Hematopoietic multipotent progenitor cell (in vitro differentiated cells): ENCODE measurements around the gene ARPP21. TPM values are rescaled to one million over a fixed set of nuclear protein-coding genes. Genes with fewer than 3 reads are reported as not detected.

Experiments used
- DNase-seq, 3 donors: peaks; one replicate each; pipeline ENCODE4 v3.0.0-alpha.2; 2011 to 2015; ENCODE audit warnings: low read depth in 2 of 3, low spot score in 2 of 3
- total RNA-seq: library from RNA; depleted of rRNA; stranded (reverse); fragments of >200 nt; gene quantifications from one replicate; pipeline ENCODE4 v1.2.3, GENCODE V29; 2012

Gene ARPP21
- total RNA-seq, 1 donor, result 0.54 TPM

DNA sequence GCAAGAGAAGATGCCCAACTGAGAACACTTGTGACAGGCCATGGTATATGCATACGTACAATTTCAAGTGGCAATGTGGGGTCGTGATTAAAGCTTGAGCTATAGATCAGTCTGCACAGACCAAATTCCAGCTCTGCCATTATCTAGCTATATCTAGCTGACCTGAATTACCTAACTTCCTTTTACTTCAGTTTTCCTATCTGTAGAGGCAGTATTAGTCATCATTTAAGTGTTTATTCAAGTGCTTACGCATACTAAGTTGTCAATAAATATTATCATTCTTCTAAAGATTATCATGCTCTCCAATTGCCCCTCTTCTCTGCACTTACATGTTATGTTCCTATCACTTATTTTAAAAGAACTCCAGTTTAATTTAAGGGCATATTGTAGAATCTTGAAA lies 87.9 kb downstream of the ARPP21 start:
- DNase-seq, result no peak

DNA sequence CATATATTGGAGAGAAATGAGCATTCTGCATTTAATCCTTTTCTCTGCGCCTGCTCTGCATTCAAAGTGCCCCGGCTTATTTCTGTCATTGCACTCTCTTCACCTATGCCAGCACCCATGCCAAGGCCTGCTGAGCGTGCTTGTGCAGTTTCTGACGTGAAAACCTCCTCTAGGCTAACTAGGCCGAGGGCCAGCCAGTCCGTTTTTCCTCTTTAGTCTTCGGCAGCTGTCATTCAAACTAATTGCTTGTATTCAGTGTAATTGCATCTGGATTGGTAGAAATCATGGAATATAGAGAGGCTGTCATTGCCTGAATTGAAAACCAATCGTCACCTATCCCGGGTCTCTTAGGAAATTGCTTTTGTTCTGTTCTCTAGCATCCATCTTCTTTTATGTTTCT lies 94.0 kb downstream of the ARPP21 start:
- DNase-seq, result no peak

DNA sequence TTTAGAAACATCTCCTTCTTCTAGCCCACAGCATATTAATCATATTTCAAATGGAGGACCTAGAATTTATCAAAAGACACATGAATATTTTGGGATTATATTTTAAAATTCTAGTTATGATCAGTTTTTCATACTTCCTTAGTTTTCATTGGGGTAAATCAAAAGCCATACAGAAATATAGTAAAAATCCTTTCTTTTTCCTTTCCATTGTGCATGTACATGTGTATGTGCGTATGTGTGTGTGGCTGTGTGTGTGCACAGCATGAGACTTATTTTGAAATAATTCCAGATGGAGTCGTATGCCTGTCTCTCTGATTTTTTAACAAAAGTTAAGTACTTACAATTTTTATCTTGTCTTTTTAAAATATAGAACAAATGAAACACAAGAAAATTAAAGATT lies 94.5 kb downstream of the ARPP21 start:
- DNase-seq, result no peak

DNA sequence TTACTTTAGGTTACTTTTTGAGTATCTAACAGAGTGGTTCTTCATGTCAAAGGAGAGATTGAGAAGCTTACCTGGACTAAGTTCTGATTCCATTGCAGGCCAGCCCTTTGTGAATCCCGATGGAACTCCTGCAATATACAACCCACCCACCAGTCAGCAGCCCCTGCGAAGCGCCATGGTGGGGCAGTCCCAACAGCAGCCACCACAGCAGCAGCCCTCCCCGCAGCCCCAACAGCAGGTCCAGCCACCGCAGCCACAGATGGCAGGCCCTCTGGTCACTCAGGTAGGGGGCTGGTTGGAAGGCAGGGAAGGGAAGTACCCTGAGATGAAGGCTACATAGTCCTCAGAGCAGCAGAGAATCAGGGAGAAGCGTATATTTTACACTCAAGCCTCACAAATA lies 97.8 kb downstream of the ARPP21 start:
- no peak for DNase-seq

DNA sequence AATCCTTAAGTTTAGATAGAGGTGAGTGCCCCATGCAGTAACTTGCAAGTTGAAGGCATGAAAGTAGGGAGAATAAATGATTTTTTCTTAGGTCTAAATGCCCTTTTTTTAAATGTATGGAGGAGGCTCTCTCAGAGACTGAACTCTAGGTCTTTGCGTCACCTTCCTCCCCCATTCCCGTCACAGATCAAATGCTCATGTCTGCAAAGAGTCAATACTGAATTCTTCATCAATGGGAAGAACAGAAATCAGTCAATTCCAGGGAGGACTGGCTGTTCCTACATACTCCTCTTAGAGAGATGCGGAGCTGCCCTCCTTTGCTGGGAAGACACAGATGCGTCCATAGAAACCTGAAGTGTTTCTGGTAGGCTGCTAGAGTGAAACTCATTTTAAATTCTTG lies 98.2 kb downstream of the ARPP21 start:
- no peak for DNase-seq

DNA sequence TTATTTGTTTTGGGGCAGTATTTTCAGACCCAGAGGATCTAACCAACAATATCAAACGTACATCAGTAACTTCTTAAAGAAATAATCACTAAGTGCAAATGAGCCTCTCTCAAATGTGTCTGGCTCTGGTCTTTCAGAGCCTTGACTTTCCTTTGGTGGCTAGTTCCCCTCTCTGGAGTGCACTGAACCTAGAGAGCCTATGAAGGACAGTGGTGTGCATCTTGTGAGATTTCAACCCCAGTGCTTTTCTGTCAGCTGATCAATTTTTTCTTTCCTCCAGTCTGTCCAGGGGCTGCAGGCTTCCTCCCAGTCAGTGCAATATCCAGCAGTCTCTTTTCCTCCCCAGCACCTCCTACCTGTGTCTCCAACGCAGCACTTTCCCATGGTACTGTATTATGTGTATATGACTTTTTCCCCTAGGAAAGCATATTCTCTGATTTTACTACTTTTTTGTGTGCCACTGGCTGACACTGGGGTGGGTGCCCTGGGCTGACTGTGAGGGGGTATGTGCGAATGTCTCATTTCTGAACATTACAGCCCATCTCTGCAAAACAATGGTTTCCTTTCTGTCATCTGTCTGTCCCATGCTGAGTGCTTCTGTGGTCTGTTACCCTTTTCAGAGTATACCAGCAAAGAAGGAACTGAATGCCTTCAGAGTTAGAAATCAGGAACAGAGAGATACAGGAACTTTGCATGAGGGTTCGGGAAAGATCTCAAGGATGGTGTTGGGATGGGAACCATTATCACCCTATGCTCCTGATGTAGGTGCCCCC lies 98.8 kb downstream of the ARPP21 start:
- no peak for DNase-seq

DNA sequence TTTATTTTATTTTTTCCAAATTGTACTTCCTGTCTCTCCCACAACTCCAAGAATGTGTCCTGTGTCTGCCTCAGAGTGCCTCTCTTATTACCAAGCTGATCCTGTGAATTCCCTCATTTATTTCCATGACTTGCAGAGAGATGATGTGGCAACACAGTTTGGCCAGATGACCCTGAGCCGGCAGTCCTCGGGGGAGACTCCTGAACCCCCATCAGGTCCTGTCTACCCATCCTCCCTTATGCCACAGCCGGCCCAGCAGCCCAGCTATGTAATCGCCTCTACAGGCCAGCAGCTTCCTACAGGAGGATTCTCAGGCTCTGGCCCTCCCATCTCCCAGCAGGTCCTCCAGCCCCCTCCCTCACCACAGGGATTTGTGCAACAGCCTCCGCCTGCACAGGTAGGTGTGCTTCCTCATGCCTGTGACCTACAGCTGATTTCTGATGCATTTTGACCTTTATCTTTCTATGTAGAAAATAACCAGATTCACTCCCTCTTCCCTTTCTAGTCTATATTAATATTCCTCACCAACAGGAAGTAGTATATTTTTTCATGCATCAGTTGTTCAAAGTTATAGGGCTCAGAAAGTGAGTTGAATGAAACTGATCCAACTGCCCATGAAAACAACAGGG lies 100.0 kb downstream of the ARPP21 start:
- DNase-seq, result no peak

DNA sequence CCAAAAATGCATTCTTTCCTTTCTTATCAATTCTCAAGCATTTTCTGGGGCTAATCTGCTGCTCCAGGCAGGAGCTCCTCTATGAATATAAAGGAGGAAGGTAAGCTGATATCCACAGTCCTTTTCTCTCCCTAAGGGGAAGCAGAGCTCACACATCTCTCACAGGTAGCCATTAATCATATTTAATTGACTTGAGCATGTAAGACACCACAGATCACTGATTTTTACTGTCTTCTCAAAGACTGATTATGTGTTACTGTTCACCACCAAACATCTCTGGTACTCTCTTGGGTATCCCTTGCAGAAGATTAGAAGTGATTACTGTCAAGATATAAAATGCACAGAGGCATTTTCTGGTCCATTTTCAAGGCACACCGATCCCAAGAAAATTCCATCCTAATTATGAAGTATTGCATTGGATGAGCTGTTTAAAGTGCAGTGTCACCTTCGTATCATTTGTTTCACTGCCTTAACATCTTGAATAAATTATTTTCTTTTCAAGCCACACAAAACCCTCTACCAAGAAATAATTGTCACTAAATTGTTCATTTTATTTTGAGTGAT lies 100.7 kb downstream of the ARPP21 start:
- DNase-seq, result no peak

DNA sequence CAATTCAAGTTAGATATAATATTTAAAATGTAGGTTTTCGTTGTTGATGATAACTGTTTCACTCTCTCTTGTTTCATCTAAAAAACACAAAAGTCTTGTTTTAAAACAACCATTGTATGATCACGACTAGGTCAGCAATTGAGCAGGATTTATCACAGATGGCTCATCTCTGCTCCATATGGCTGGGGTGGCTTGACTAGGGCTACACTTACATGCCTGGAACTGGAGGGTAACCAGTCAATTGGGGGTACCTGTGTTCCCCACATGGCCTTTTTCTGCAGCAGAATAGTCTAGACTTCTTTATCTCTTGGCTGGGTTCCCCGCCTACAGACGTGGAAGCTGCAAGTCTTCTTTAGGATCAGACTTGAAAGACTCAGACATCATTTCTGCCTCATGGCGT lies 103.9 kb downstream of the ARPP21 start:
- DNase-seq, result no peak

DNA sequence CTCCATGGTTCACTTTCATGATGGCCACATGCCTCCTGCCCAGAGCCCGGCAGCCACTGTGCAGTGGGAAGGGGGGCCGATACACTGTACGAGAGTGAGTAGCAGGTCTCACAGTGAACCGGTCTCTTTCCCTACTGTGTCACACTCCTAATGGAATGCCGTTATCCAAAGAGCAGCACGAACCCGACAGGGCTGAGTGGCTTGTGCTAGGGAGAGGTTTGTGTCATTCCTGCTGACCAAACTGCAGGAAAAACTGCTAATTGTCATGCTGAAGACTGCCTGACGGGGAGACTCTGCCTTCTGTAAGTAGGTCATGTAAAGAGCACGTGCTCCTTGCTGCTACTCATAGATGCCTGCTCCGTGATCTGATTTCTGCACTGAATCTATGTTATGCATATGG lies 105.1 kb downstream of the ARPP21 start:
- no peak for DNase-seq

DNA sequence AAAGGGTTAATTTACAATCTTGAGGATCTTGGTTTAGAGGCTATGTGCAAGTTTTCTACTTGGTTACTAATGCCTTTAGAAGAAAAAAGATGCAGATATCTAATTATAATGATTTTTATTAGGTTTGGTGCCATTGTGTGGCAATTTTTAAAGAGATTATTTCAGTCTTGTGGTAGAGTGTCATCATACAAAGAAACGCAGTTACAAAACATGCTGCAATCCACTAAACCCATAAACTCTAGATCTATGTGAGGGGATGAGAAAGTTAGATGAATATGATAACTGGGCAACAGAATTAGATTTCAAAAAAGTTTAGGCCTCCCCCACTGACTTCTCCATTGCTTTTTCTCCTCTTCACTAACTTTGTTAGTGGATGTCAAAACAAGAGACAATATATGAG lies 106.0 kb downstream of the ARPP21 start:
- DNase-seq, result no peak

DNA sequence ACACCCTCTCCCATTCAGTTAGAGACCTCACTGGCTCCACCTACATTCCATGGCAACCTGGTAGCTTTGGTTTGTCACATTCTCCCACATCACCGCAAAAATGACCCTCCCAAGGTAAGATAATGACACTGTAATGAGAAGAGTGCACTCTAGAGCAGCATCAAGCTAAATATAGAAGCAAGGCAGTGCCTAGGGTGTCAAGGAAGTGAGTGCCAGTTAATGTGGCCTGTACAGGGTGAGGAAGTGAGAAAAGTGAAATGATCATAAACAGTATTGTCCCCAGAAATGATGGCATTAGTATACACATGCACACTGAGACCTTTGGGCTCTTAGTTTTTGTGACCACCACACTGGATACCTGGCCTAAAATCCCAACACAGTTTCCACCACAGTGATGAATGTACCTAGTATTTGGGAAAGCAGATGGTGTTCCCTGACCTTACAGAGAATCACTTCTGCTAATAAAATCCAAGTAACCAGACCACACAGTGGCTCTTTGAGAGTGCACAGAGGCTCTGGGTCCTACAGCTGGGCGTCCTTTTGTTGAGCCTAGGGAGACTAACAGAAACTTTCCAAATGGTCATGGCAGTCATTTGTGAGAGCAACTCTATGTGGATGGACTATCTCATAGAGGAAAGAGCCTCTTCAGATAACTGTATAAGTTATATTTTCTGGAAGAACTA lies 106.6 kb downstream of the ARPP21 start:
- DNase-seq, result no peak

DNA sequence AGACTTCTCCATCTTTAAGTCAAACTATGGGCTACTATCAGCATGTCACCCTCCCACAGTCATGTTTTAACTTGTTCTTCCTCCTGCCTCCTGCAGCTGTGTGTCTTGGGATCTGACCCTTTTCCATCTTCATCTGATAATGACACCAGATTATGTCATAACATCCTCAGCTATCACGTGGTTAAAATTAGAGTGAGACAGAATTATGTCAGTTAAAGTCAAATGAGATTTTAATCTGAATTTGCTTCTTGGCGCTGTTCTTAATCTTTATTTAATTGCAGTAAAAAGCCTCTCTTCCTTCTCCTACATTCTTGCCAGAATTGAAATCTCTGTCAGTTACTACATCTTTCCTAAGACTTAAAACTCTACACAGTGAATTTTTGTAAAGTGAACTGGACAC lies 107.2 kb downstream of the ARPP21 start:
- no peak for DNase-seq

DNA sequence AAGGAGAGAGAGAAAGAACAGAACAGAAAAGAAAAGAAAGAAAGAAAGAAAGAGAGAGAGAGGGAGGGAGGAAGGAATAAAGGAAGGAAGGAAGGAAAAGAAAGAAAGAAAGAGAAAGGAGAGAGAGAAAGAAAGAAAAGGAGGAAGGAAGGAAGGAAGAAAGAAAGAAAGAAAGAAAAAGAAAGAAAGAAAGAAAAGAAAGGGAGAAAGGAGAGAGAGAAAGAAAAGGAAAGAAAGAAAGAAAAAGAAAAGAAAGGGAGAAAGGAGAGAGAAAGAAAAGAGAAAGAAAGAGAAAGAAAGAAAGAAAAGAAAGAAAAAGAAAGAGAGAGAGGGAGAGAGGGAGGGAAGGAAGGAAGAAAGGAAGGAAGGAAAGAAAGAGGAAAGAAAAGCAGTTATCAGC lies 108.8 kb downstream of the ARPP21 start:
- no peak for DNase-seq

DNA sequence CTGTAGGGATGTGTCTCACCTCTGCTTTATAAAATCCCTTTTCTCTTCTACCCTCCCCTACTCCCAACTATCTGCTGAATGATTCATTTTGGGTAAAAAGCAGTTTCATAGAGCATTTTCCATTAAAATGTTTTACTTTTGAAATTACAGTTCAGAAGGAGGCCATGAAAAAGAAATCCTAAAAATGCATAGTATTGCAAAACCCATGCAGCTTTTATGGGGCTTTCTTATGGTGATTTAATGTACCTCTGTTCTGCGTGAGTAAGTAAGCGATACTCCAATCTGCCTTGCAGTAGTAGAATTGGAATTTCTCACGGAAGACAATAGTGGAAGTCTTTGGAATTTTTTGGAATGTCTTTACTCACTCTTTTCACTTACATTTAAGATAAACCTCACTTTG lies 111.9 kb downstream of the ARPP21 start:
- no peak for DNase-seq

DNA sequence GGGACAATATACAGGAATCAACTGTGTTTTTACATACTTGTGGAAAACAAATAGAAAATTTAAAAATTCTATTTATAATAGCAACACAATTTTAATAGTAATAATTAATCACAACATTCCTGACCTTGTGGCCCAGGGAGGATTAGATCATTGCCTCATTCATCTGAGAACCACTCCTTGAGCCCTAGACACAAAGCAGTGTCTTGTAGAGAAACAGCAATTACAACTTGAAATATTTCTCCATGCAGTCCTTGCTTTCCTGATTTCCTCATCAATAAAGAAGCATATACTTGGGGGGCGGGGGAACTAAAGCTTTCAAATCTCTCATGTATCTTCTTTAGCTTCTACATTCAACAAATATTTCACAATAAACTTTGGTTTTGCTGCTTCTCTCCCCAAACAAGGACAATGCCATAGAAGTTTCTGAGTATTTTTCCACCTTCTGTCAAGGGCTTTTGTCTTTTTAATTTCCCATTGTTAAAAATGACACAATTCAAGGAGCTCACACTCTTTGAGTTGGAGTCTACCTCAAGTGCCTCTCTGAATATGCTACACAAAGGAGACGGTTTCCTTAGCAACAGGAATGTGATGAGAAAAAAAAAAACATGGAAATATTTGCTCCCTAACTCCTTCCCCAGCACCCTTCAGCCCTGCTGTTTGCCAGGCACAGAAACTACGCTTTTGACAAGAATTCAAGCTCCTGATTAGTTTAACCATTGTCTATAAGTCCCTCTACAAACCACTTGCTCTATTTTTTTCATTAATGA lies 118.8 kb downstream of the ARPP21 start:
- no peak for DNase-seq

DNA sequence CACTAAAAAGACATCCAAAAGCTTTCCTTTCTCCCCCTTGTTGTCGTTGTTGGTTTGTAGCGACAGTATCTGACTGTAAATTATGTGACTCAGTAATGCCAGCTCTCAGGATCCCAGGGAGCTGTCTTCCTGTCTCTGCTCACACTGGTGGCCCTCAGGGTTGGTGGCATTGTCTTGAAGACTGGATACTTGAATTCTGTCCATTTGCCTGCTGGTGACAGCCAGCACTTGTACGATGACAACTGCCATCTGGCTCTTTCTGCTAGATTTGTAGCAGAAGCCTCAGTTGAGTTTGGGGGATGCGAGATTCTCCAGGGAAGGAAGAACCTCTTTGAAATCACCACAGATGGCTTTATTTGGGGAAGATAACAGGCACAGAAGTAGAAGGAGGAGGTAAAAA lies 120.8 kb downstream of the ARPP21 start:
- no peak for DNase-seq

DNA sequence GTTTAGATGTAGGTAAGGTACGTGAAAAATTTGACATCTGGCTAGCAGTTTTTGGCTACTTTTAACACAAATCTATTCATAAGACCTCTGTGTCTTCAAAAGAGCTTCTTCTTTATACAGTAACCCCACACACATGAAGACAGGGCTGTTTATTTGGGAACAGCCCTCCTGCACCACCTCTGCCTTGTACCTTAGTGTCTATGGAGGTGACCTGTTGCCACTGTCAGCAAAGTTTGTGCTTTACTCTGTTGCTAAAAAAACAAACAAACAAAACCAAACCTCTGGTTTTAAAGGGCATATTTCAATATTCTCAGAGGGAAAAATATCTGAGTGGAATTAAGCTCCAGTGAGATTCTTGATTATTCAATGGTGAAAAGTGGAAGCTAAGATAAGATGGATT lies 122.0 kb downstream of the ARPP21 start:
- DNase-seq, result no peak

DNA sequence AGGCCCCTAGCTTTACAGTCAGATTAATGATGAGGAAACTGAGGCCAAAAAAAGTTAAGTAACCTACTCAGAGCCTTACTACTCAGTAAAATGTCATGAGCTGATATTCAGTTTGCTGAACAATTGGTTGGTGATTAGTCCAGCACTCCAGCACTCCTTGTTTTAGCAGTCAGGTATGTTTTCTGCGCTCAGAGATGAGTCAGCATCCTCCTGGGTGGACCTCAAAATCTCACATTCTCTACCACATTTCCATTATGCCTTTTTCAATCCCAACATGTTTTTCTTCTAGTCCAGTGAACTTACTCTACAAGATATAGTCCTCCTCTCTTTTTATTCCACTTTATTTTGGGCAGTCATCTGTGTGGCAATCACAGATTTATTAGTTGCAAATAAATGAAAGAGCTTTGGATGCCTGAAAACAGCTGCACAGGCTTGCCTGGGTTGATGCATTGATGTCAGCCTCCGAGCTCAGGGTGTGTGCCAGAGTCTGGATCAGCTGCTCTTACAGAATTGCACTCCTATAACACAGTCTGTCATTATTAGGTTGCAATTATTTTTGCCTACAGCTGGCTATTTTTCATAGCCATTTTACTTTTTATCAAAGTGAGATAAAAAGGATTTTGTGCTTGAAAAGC lies 133.2 kb downstream of the ARPP21 start:
- DNase-seq, result no peak

DNA sequence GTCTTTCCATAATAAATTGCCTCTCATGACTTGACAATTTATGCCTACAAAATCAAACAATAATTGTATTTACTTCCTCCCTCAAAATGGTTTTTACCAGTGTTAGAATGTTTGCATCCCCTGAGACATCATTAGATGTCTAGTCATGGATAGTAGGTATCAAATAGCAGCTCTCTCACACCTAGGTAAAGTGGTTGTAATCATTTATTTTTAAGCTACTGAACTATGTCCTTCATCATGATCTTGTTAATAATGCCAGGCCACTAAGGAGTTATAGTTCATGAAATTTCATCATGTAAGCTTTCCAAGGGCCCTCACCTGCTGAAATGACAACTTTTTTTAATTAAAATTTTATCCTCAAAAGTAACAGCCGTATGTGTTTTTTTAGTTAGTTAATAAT lies 134.1 kb downstream of the ARPP21 start:
- DNase-seq, result no peak

DNA sequence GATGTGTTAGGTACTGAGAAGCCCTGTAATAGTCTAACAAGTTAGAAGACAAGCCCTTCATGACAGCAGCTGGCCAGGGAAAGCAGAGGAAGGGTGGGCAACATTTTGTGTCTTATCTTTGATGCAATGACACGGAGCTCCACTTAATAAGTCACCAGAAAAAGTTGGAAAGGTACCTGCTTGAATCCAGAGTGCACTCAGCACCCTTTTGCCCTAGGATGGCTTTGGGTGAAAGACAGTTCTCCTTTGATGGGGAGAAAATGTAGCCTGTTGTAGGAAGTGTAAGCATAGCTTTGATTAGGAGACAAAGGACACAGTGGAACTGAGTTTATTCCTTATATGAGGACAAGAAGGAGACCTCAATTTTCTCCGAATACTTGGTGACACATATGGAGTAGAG lies 137.0 kb downstream of the ARPP21 start:
- no peak for DNase-seq
